GOT3 (cell line): Measurements from ENCODE around the gene SF3B3.
"Not testable (repeated sequence)": the region's sequence is repeated elsewhere in the genome, so short reads cannot be mapped to it uniquely, and the experiment has no call there.

Experiments
- DNase-seq: peaks from one replicate; lab custom pipeline; 2025; ENCODE audit warnings: mixed read lengths; lab: John Stamatoyannopoulos, UW

SF3B3 gene

GRCh38 chr16:70511833-70512232 is 11.8 kb upstream of the SF3B3 start:
- no peak for DNase-seq

- DNase-seq, result no peak
These were observed 11.2 kb upstream of the SF3B3 start for GRCh38 chr16:70512456-70512855.

GRCh38 chr16:70520612-70521297 is 2.9 kb upstream of the SF3B3 start:
- DNase-seq, result no peak

GRCh38 chr16:70522216-70523075 is 1.2 kb upstream of the SF3B3 start:
- no peak for DNase-seq

- peak; percentile 63 for DNase-seq
These were observed 407 bp upstream of the SF3B3 start, which contains the start of gene COG4 for GRCh38 chr16:70523076-70523742. TSS of gene COG4 (minus strand) at chr16:70523554. CDS start at chr16:70523543, 11 bp downstream.

- not testable (repeated sequence) for DNase-seq
These were observed 796 bp downstream of the SF3B3 start for GRCh38 chr16:70524399-70524825.

- DNase-seq, result no peak
These were observed 2.8 kb downstream of the SF3B3 start for GRCh38 chr16:70526403-70526802.

GRCh38 chr16:70527315-70527996 is 3.8 kb downstream of the SF3B3 start:
- no peak for DNase-seq

- no peak for DNase-seq
These were observed 5.6 kb downstream of the SF3B3 start for GRCh38 chr16:70529051-70529777.

- DNase-seq, result not testable (repeated sequence)
These were observed 6.3 kb downstream of the SF3B3 start for GRCh38 chr16:70529954-70530353.

- no peak for DNase-seq
These were observed 11.4 kb downstream of the SF3B3 start for GRCh38 chr16:70534971-70535370.

- DNase-seq, result no peak
These were observed 17.4 kb downstream of the SF3B3 start for GRCh38 chr16:70540994-70541393.

GRCh38 chr16:70544548-70544947 is 20.9 kb downstream of the SF3B3 start:
- DNase-seq, result no peak

- DNase-seq, result no peak
These were observed 25.3 kb downstream of the SF3B3 start for GRCh38 chr16:70548936-70549335.

GRCh38 chr16:70550082-70550481 is 26.5 kb downstream of the SF3B3 start:
- no peak for DNase-seq

- DNase-seq, result no peak
These were observed 28.2 kb downstream of the SF3B3 start for GRCh38 chr16:70551788-70552187.

GRCh38 chr16:70552675-70553074 is 29.1 kb downstream of the SF3B3 start:
- no peak for DNase-seq

GRCh38 chr16:70553645-70554044 is 30.0 kb downstream of the SF3B3 start:
- DNase-seq, result no peak

- DNase-seq, result no peak
These were observed 32.4 kb downstream of the SF3B3 start for GRCh38 chr16:70556063-70556462.

GRCh38 chr16:70561623-70562022 is 38.0 kb downstream of the SF3B3 start:
- no peak for DNase-seq

- DNase-seq, result no peak
These were observed 40.0 kb downstream of the SF3B3 start for GRCh38 chr16:70563636-70564035.
